NCI-H748 (cell line): ENCODE results near the gene ALKBH5.

Source experiments
- DNase-seq: peaks from one replicate; lab custom pipeline; 2025; ENCODE audit not compliant: unreplicated experiment; lab: John Stamatoyannopoulos, UW

Gene ALKBH5

GRCh38 chr17:18183334-18184142 is at the start of gene ALKBH5:
Gene ALKBH5 (plus strand): TSS chr17:18183828. CDS start chr17:18184244, 416 bp downstream.
- DNase-seq, result peak; percentile 100

GRCh38 chr17:18136357-18136756 is 47.3 kb upstream of the ALKBH5 start:
- no peak for DNase-seq

- DNase-seq, result no peak
Observed at GRCh38 chr17:18138065-18138749, 45.4 kb upstream of the ALKBH5 start.

GRCh38 chr17:18139092-18139491 is 44.5 kb upstream of the ALKBH5 start:
- DNase-seq, result no peak

- no peak for DNase-seq
Observed at GRCh38 chr17:18139498-18139897, 44.1 kb upstream of the ALKBH5 start.

- no peak for DNase-seq
Observed at GRCh38 chr17:18139949-18140348, 43.7 kb upstream of the ALKBH5 start.

- no peak for DNase-seq
Observed at GRCh38 chr17:18140648-18141047, 43.0 kb upstream of the ALKBH5 start.

GRCh38 chr17:18141210-18141803 is 42.3 kb upstream of the ALKBH5 start:
- peak; percentile 68 for DNase-seq

- DNase-seq, result no peak
Observed at GRCh38 chr17:18142417-18142816, 41.2 kb upstream of the ALKBH5 start.

GRCh38 chr17:18143044-18143936 is 40.3 kb upstream of the ALKBH5 start:
- peak; percentile 27 for DNase-seq

- DNase-seq, result no peak
Observed at GRCh38 chr17:18144261-18144660, 39.4 kb upstream of the ALKBH5 start.

- DNase-seq, result no peak
Observed at GRCh38 chr17:18144855-18145254, 38.8 kb upstream of the ALKBH5 start.

GRCh38 chr17:18145811-18146210 is 37.8 kb upstream of the ALKBH5 start:
- no peak for DNase-seq

- DNase-seq, result no peak
Observed at GRCh38 chr17:18146259-18146658, 37.4 kb upstream of the ALKBH5 start.

GRCh38 chr17:18146980-18147379 is 36.6 kb upstream of the ALKBH5 start:
- no peak for DNase-seq

GRCh38 chr17:18148586-18148985 is 35.0 kb upstream of the ALKBH5 start:
- DNase-seq, result no peak

GRCh38 chr17:18151290-18151689 is 32.3 kb upstream of the ALKBH5 start:
- DNase-seq, result no peak

- no peak for DNase-seq
Observed at GRCh38 chr17:18155179-18155578, 28.4 kb upstream of the ALKBH5 start.

GRCh38 chr17:18156171-18156975 is 27.3 kb upstream of the ALKBH5 start:
- DNase-seq, result no peak

- no peak for DNase-seq
Observed at GRCh38 chr17:18156976-18157280, 26.7 kb upstream of the ALKBH5 start.
